GM21367 (cell line): ENCODE results near the gene OOSP2.

ENCODE experiments used
- ATAC-seq: cut with Tn5 transposase; IDR thresholded peaks from one replicate; pipeline ENCODE4 v1.9.1; 2021; ENCODE audit not compliant: unreplicated experiment

The OOSP2 gene

GRCh38 chr11:60078745-60079144 lies 38.5 kb downstream of the OOSP2 start:
- no peak for ATAC-seq

GRCh38 chr11:60080535-60080934 lies 40.3 kb downstream of the OOSP2 start:
- ATAC-seq = no peak

- ATAC-seq = no peak
These were observed 44.5 kb downstream of the OOSP2 start for GRCh38 chr11:60084631-60085273.

- no peak for ATAC-seq
These were observed 45.7 kb downstream of the OOSP2 start for GRCh38 chr11:60085909-60086308.

- ATAC-seq = no peak
These were observed 47.0 kb downstream of the OOSP2 start for GRCh38 chr11:60087239-60087638.

GRCh38 chr11:60088364-60088763 lies 48.2 kb downstream of the OOSP2 start, which contains the start of gene MS4A2:
Gene MS4A2, plus strand, starts transcription at chr11:60088664. Its CDS starts 102 bp downstream, at chr11:60088766.
- no peak for ATAC-seq

GRCh38 chr11:60095477-60096120 lies 55.4 kb downstream of the OOSP2 start:
- no peak for ATAC-seq

- no peak for ATAC-seq
These were observed 57.0 kb downstream of the OOSP2 start for GRCh38 chr11:60097189-60097588.
